ENCODE results near the gene IGFL4.

DNA sequence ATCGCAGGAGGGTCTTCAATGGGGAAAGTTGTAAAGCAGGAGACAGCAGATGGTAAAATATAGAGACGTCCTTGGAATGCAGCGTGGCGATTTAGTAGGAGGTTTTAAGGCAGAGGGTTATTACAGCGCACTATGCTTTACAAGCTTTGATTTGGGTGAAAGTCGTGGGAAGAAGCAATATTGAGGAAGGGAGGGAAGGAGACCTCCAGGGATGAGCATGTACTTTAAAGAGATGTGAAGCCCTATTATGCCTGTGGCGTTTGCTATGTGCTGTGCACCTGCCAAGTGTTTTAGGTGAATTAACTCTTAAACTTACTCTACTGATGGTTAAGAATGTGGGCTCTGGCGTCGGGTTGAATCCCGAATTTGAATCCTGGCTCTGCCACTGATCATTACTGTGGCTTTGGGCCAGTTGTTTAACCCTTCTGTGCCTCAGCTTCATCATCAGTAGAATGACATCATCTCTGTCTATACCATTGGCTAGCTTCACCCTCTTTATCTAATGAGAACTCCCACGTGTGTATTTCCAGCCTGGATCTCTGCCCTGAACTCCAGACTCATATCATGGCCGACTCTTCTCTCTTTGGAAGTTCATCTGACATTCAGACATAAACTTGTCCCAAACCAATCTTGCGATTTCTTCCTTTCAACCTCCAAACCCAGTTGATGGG, 45.0 kb downstream of the IGFL4 start:
- no peak for TF ChIP-seq SIRT6 (IDR thresholded peaks at IDR 0.05; ENCODE audit: low read length)
- TF ChIP-seq POLR2A (IDR thresholded peaks at IDR 0.05; ENCODE audit: control extremely low read depth in 1 of 2, low read depth in 2 of 2, low read length in 2 of 2) = no peak; a peak in 1 of 3 replicates
- TF ChIP-seq EZH2 (IDR thresholded peaks at IDR 0.05; ENCODE audit: low read depth, low read length, severe bottlenecking) = no peak
